RPMI8226 (cell line): ENCODE measurements around the gene OST4.

Experiments used
- DNase-seq: peaks from one replicate; pipeline ENCODE4 v3.0.0-alpha.2; 2015

Gene OST4

DNA sequence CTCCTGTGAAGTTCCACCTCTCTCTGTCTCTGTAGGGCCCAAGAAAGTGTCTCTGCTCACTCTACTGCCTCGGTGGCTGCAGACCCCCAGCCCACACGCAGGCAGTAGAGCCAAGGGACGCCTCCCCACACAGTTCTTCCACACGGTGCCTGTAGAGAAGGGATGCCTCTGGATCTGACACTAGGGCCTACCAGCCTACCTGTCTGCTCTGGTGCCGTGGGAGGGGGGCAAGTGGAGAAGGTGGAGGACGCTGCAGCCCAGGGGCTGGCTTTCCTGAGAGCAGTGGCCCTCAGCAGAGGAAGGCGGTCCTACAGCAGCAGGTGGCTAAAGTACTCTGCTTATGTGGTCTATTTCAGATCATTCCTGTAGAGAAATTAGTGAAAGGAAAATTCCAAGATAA lies 47.7 kb downstream of the OST4 start:
- no peak for DNase-seq

DNA sequence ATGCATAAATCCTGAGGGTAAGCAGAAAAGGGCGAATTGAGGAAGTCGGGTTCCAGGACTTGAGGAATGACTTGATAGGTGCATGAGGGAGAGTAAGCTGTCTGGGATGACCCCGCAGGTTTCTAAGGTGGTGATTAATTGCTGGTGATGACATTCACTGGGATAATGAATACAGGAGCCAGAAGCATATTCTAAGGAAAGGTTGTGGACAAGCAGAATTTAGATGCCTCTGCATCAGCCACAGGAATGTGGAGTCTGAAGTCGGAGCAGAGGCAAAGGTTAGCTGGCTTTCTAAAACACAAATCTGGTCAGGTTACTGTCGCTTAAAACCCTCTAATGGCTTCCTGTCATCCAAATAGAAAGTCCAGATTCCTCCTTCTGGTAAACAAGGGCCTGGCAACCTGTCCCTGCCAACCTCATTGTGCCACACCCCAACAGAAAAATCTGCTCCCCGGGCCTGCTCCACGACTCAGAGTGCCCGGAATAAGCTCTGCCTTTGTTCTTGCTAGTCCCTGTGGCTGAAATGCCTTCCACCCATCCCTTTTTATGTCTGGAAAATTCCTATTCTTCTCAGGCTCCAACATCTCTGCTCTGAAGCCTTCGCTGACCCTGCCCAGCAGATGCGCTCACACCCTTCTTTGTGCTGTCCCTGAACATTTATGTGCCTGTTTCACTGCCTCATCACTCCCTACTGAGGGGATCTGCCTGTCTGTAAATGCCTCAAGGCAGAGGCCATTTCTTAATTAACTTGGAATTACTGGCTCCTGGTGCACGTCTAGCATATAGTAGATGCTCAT lies 50.0 kb downstream of the OST4 start:
- no peak for DNase-seq
